ENCODE data around the gene VSIR.

The VSIR gene

GRCh38 chr10:71719464-71720201 is 53.7 kb downstream of the VSIR start, which contains the start of gene C10orf105:
TSS of gene C10orf105 (minus strand) at chr10:71719778. CDS start at chr10:71716337, 3,441 bp downstream.
- FAIRE-seq (no peak), DNase-seq (ENCODE audit: insufficient read length, low spot score) (no peak)
- TF ChIP-seq POLR2AphosphoS5 (IDR thresholded peaks at IDR 0.05; ENCODE audit: low read depth, low read length) (no peak), PAX5 (IDR thresholded peaks at IDR 0.05; ENCODE audit: insufficient read depth, low read length, severe bottlenecking) (no peak), SPI1 (IDR thresholded peaks at IDR 0.05; ENCODE audit: low read depth, low read length) (no peak), TAF1 (IDR thresholded peaks at IDR 0.05; ENCODE audit: low read depth, low read length) (no peak), POLR2A (IDR thresholded peaks at IDR 0.05; ENCODE audit: low read depth, low read length) (no peak), POU2F2 (IDR thresholded peaks at IDR 0.05; ENCODE audit: low read depth, low read length) (no peak)

GRCh38 chr10:71719042-71719441 is 54.3 kb downstream of the VSIR start:
- FAIRE-seq (no peak), DNase-seq (ENCODE audit: insufficient read length, low spot score) (no peak)
- no peak for TF ChIP-seq TAF1 (IDR thresholded peaks at IDR 0.05; ENCODE audit: low read depth, low read length)
- no peak for TF ChIP-seq PAX5 (IDR thresholded peaks at IDR 0.05; ENCODE audit: insufficient read depth, low read length, severe bottlenecking)

- TF ChIP-seq TAF1 (IDR thresholded peaks at IDR 0.05; ENCODE audit: low read depth, low read length) (no peak), POLR2A (IDR thresholded peaks at IDR 0.05; ENCODE audit: low read depth, low read length) (no peak), POU2F2 (IDR thresholded peaks at IDR 0.05; ENCODE audit: low read depth, low read length) (no peak), PAX5 (IDR thresholded peaks at IDR 0.05; ENCODE audit: insufficient read depth, low read length, severe bottlenecking) (no peak), SPI1 (IDR thresholded peaks at IDR 0.05; ENCODE audit: low read depth, low read length) (no peak), POLR2AphosphoS5 (IDR thresholded peaks at IDR 0.05; ENCODE audit: low read depth, low read length) (no peak)
- DNase-seq (ENCODE audit: insufficient read length, low spot score) (no peak), FAIRE-seq (no peak)
Observed at GRCh38 chr10:71718165-71718698, 55.1 kb downstream of the VSIR start.

- TF ChIP-seq SPI1 (IDR thresholded peaks at IDR 0.05; ENCODE audit: low read depth, low read length) (no peak), POLR2A (IDR thresholded peaks at IDR 0.05; ENCODE audit: low read depth, low read length) (no peak), TAF1 (IDR thresholded peaks at IDR 0.05; ENCODE audit: low read depth, low read length) (no peak), POLR2AphosphoS5 (IDR thresholded peaks at IDR 0.05; ENCODE audit: low read depth, low read length) (no peak), PAX5 (IDR thresholded peaks at IDR 0.05; ENCODE audit: insufficient read depth, low read length, severe bottlenecking) (no peak), POU2F2 (IDR thresholded peaks at IDR 0.05; ENCODE audit: low read depth, low read length) (no peak)
- DNase-seq (ENCODE audit: insufficient read length, low spot score) (no peak), FAIRE-seq (no peak)
Observed at GRCh38 chr10:71717551-71717951, 55.8 kb downstream of the VSIR start.

GRCh38 chr10:71717056-71717455 is 56.3 kb downstream of the VSIR start:
- FAIRE-seq, result no peak
- TF ChIP-seq SPI1 (IDR thresholded peaks at IDR 0.05; ENCODE audit: low read depth, low read length), result no peak
- no peak for TF ChIP-seq TAF1 (IDR thresholded peaks at IDR 0.05; ENCODE audit: low read depth, low read length)
- TF ChIP-seq POLR2AphosphoS5 (IDR thresholded peaks at IDR 0.05; ENCODE audit: low read depth, low read length), result no peak
- no peak for TF ChIP-seq POU2F2 (IDR thresholded peaks at IDR 0.05; ENCODE audit: low read depth, low read length)
- no peak for TF ChIP-seq POLR2A (IDR thresholded peaks at IDR 0.05; ENCODE audit: low read depth, low read length)
- TF ChIP-seq PAX5 (IDR thresholded peaks at IDR 0.05; ENCODE audit: insufficient read depth, low read length, severe bottlenecking), result no peak
- no peak for DNase-seq (ENCODE audit: insufficient read length, low spot score)

GRCh38 chr10:71716426-71716825 is 56.9 kb downstream of the VSIR start:
- FAIRE-seq, result no peak
- no peak for TF ChIP-seq POLR2AphosphoS5 (IDR thresholded peaks at IDR 0.05; ENCODE audit: low read depth, low read length)
- TF ChIP-seq PAX5 (IDR thresholded peaks at IDR 0.05; ENCODE audit: insufficient read depth, low read length, severe bottlenecking), result no peak
- TF ChIP-seq POU2F2 (IDR thresholded peaks at IDR 0.05; ENCODE audit: low read depth, low read length), result no peak
- TF ChIP-seq POLR2A (IDR thresholded peaks at IDR 0.05; ENCODE audit: low read depth, low read length), result no peak
- TF ChIP-seq SPI1 (IDR thresholded peaks at IDR 0.05; ENCODE audit: low read depth, low read length), result no peak
- no peak for TF ChIP-seq TAF1 (IDR thresholded peaks at IDR 0.05; ENCODE audit: low read depth, low read length)
- DNase-seq (ENCODE audit: insufficient read length, low spot score), result no peak

- no peak for DNase-seq (ENCODE audit: insufficient read length, low spot score)
- TF ChIP-seq POU2F2 (IDR thresholded peaks at IDR 0.05; ENCODE audit: low read depth, low read length) (no peak), PAX5 (IDR thresholded peaks at IDR 0.05; ENCODE audit: insufficient read depth, low read length, severe bottlenecking) (no peak), POLR2AphosphoS5 (IDR thresholded peaks at IDR 0.05; ENCODE audit: low read depth, low read length) (no peak), SPI1 (IDR thresholded peaks at IDR 0.05; ENCODE audit: low read depth, low read length) (no peak), POLR2A (IDR thresholded peaks at IDR 0.05; ENCODE audit: low read depth, low read length) (no peak), TAF1 (IDR thresholded peaks at IDR 0.05; ENCODE audit: low read depth, low read length) (no peak)
- no peak for FAIRE-seq
Observed at GRCh38 chr10:71715860-71716259, 57.5 kb downstream of the VSIR start.

- DNase-seq (ENCODE audit: insufficient read length, low spot score) (no peak), FAIRE-seq (no peak)
- no peak for TF ChIP-seq POLR2A (IDR thresholded peaks at IDR 0.05; ENCODE audit: low read depth, low read length)
Observed at GRCh38 chr10:71715026-71715425, 58.3 kb downstream of the VSIR start.

- DNase-seq (ENCODE audit: insufficient read length, low spot score), result no peak
- FAIRE-seq, result no peak
- TF ChIP-seq POLR2A (IDR thresholded peaks at IDR 0.05; ENCODE audit: low read depth, low read length) (no peak), POLR2AphosphoS5 (IDR thresholded peaks at IDR 0.05; ENCODE audit: low read depth, low read length) (no peak), POU2F2 (IDR thresholded peaks at IDR 0.05; ENCODE audit: low read depth, low read length) (no peak), SPI1 (IDR thresholded peaks at IDR 0.05; ENCODE audit: low read depth, low read length) (no peak), TAF1 (IDR thresholded peaks at IDR 0.05; ENCODE audit: low read depth, low read length) (no peak), PAX5 (IDR thresholded peaks at IDR 0.05; ENCODE audit: insufficient read depth, low read length, severe bottlenecking) (no peak)
Observed at GRCh38 chr10:71714592-71714991, 58.7 kb downstream of the VSIR start.

GRCh38 chr10:71714031-71714410 is 59.3 kb downstream of the VSIR start:
- DNase-seq (ENCODE audit: insufficient read length, low spot score), result no peak
- no peak for FAIRE-seq
- TF ChIP-seq POLR2A (IDR thresholded peaks at IDR 0.05; ENCODE audit: low read depth, low read length) (no peak), POU2F2 (IDR thresholded peaks at IDR 0.05; ENCODE audit: low read depth, low read length) (no peak), SPI1 (IDR thresholded peaks at IDR 0.05; ENCODE audit: low read depth, low read length) (no peak), POLR2AphosphoS5 (IDR thresholded peaks at IDR 0.05; ENCODE audit: low read depth, low read length) (no peak), PAX5 (IDR thresholded peaks at IDR 0.05; ENCODE audit: insufficient read depth, low read length, severe bottlenecking) (no peak), TAF1 (IDR thresholded peaks at IDR 0.05; ENCODE audit: low read depth, low read length) (no peak)
